ENCODE measurements around the gene FCHSD2.
"Not testable (repeated sequence)": the region's sequence is repeated elsewhere in the genome, so short reads cannot be mapped to it uniquely, and the experiment has no call there.

Gene FCHSD2

DNA sequence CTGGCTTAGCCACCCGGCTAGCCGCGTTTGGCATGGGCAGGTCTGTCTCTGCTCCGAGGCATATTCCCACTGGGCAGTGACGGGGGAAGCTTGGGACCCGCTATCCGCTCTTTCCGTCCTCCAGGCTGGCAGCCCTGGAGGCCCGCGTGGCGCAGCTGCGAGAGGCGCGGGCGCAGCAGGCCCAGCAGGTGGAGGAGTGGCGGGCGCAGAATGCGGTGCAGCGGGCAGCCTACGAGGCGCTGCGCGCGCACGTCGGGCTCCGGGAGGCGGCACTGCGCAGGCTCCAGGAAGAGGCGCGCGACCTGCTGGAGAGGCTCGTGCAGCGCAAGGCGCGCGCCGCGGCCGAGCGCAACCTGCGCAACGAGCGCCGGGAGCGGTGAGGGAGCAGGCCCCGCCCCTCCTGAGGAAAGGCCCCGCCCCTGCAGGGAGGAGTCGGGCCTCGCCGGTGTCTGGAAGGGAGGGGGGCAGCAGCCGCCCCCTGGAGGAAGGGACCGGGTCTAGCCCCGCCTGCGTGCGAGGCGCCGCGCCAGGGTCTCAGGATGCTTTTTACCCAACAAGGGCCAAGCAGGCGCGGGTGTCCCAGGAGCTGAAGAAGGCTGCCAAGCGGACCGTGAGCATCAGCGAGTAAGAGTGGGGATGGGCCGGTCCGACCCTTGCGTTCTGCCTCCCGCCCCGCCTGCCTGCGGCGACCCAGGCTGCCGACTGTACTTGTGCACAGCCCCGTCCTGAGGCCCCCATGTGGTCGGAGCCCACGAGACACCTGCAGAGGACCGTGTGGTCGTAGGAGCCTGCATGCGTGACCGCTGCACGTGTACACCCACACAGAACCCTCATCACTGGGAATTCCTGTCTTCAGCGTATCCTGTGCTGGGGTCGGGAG, 320.0 kb downstream of the FCHSD2 start:
- DNase-seq (ENCODE audit: low read depth in 2 of 2) = peak; percentile 61 to 81

DNA sequence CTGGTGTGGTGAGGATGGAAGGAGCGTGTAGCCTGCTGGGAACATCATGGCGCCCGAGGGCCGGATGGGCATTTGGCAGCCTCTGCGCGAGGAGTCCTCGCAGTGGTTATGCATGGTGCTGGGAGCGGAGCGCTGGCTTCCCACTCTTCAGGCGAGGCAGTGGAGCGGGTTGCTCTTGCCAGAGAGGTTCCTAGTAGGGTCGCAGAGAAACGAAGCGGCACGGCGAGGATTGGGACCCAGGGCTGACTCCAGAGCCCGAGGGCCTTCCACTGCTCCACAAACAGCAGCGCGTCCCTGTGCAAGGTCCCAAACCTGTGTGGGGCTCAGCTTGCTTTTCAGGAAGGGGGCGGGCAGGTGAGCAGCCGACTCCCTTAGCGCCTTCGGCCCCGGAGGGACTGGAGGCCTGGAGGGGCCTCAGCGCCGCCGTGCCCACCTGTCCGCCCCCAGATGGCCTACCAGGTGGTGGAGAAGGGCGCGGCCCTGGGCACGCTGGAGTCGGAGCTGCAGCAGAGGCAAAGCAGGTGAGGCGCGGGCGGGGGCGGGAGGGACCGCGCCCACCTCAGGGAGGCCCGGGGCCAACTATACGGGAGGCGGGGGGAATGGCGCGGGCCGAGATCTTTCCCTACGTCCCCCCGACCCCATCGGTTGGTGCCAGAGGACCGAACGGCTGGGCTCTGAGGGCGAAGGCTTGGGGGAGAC, 320.7 kb downstream of the FCHSD2 start:
- DNase-seq (ENCODE audit: low read depth in 2 of 2) = no peak

DNA sequence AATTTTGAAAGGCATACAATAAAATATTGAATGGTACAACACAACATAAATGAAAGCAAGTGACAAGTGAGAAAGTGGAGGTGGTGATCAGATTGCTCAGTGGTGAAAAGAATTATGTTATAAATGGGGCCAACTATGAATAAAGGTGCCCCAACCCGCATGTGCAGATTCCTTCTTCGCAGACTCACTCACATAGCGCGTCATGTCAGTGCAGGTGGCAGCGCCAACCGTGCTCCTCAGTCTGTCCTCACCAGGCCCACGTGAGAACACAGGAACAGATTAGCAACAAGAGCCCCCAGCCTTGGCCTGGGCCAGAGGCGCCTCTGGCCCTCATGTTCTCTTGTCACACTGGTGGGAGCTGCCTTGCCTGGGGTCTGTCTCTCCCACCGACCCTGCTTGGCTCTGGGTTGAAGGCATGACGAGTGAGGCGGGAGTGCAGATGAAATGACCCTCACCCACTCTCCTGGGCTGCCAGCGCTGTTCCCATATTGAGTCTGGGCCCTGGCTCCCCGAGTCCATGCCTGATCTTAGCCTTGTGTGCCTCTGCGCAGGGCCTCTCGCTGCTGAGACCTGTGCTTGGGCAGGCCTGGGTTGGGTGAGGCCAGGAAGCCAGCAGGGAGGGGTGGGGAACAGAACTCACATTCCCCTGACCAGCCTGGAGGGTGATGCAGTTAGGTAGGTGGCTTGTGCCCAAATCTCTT, 321.5 kb downstream of the FCHSD2 start:
- DNase-seq (ENCODE audit: low read depth in 2 of 2) = no peak

DNA sequence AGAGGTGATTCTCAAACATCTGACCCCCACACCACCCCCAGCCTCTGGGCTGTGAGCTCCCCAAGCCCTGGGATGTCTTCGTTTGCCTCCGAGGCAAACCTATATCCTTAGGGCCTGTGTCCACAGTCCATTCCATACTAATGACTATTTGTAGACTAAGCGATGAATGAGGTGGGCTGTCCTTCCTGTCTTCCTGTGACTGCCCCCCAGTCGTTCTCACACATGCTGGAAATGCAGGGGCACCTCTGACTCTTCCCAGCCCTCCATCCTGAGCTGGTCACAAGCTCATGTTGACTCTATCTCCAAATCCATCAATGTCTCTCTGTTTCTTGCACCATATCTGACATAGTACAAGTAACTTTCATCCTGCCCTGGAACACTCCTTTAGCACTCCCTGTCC, 323.1 kb downstream of the FCHSD2 start:
- DNase-seq (ENCODE audit: low read depth in 2 of 2) = no peak

DNA sequence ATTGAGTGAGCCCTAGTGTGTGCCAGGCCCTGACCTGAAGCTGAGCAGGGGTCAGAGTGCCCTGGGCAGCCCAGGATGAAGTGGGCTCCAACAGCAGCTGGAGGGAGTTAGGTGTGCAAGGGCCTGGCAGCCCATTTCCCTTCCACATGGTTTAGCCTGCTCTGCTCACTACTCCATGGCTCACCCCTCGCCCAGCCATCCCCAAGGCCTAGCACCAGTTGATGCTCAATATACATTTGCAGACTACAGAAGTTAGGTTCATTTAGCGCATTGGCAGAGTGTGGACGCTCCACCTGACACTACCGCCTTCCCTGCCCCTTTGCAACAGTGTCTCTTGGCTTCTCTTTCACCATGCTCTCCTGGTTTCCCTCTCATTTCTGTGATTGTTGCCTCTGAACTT, 324.2 kb downstream of the FCHSD2 start:
- DNase-seq (ENCODE audit: low read depth in 2 of 2) = no peak

DNA sequence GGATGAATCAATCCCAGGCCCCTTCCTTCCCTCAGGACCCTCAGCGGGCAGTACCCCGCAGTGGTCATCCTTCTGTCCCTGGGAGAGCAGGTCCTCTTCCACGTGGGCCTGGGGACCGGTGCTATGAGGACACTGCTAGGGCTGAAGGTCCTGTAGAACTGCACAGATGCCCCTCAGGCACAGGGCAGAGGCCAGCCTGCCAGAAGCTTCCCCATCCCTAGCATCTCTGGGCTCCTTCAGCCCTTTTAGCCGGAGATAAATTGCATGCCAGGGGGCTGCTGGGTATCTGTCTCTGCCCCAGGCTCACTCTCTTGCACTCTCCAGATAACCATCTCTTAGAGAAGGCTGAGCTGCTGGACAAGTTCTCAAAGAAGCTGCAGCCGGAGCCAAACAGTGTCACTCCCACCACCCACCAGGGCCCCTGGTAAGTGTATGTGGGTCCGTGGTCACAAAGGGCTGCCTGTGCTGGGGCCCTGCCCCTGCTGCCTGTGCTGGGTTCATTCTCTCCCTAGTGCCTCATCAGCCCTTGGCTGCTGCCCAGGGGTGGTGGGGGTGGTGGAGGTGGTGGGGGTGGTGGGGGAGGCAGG, 325.6 kb downstream of the FCHSD2 start:
- DNase-seq (ENCODE audit: low read depth in 2 of 2) = no peak

DNA sequence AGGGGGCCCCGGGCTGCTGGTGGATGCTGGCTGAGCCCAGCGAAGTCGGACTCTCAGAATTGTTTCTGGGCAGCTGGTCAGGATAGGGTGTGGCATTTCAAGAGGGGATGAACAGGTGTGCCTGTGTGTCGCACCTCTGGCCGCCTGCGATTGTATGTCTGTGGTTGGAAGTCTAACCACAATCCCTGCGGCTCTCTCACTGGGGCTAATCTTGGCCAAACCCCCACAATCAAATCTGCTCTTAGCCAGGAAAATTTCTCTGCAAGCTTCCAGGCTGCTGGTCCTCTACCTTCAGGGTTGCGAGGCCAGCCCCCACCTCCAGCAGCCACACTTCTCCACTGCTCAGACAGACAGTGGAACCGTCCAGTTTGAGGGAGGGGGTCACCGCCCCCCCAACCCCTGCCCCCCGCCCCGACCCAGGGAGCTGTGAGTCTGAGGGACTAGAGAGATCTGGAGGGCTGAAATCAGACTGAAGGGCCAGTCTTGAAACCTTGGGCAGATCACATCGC, 327.0 kb downstream of the FCHSD2 start:
- no peak for DNase-seq (ENCODE audit: low read depth in 2 of 2)

DNA sequence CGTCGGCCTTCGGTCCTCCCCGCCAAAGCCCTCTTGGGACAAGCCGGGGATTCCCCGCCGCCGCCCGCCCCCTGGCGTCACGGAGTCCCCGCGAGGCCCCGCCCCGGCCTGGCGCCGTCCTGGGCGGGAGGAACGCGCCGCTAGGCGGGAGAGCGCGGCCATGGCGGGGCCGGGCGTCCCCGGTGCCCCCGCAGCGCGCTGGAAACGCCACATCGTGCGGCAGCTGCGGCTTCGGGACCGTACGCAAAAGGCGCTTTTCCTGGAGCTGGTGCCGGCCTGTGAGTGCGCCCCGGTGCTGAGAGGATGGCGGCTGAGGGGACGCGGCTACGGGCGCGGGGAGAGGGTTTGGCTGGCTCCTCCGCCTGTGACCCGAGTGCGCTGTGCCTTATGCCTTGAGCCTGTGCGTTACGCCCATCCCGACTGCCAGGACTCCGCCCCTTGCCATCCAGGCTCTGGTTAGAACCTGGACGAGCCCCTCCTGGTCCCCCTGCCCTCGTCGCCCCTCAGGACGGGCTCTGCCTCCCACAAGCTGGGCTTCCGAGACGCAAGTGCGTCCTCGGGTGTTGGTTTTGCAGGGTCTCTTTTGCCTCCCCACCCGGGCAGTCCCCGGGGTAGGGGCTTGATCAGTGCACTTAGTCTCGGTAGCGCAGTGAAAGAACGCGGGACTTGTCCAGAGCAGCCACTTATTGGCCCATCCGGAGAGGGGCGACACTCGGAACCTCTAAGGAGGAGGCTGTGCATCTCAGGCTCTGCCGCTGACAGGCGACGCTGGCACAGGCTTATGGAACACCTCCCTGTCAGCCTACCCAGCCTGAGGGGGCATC, 327.6 kb downstream of the FCHSD2 start, which contains the start of gene ATG16L2:
ATG16L2 (plus strand) TSS at position 126 of the 824 bp plus-strand sequence; CDS start at position 161, 35 bp downstream.
- peak; percentile 86 to 91 for DNase-seq (ENCODE audit: low read depth in 2 of 2)

DNA sequence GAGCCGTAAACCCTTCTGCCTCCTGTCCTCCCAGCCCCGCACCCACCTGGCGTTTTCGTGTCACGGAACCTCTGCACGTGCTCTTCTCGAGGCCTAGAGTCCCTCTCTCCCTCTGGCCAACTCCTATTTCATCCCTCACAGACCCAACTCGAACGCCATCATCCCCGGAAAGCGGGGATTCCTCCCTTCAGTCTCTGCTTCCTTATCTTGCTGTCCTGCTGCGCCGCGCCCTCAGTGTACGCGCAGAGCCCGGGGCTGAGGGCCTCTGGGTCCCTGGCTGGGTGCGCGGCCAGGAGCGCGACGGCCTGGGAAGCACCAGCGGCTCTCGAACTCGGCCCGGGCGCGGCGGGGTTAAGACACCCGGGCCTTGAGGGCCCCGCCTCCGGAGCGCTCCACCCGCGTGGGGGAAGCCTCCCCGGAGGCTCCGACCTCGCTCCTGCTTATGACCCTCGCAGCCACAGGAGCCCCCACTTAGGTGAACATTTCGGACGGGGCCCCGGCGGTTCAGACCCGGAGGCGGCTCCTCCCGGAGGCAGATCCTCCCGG, 328.3 kb downstream of the FCHSD2 start:
- peak; percentile 74 to 83 for DNase-seq (ENCODE audit: low read depth in 2 of 2)

DNA sequence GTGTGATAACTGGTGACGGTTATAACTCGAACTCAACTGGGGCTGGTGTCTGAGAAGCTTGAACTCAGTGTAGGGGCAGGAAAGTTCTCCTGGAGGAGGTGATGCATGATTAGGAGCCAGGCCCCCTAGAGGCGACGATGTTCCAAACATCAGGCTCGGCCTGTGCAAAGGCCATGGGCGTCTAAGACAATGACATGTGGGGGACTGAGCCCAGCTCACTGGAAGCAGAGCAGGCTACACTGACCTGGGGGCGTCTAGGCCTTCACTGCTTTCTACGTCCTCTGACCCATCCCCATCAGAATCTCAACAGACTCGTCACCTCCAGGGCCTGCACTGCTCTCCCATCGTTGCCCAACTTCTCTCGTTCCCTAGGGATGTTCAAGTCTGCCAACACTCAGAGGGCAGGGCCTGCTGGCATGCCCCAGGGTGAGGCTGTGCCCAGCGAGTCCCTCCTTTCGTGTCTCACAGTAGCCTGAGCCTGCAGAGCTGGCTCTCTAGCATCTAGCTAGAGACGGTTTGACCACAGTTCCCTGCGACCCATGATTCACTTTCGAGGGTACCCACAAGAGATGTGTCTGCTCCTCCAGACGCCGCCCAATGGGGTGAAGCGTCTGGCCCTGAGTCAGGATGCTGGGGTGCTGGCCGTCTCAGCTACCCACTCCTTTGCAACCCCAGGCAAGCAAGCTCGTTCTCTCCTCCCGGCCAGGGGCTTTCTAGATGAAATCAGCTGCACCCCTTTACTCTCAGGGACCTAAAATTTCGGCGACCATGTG, 329.0 kb downstream of the FCHSD2 start:
- DNase-seq (ENCODE audit: low read depth in 2 of 2) = peak; percentile 65 to 75

DNA sequence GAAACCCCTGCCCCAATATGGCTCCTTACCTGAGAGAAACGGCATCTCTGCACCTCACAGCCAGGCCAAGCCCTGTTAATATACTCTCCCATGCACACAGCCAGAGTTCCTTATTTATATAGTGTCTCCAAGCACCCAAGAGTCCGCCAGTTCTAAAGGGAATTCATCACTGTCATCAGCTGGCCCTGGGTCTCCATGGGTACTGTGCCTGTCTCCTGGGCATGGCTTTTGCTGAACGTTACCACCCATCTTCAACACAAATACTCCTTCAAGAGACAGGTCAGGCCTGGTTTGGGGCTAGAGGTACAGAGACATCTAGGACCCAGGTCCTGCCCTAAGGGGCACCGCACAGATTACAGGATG, 329.5 kb downstream of the FCHSD2 start:
- DNase-seq (ENCODE audit: low read depth in 2 of 2) = no peak

DNA sequence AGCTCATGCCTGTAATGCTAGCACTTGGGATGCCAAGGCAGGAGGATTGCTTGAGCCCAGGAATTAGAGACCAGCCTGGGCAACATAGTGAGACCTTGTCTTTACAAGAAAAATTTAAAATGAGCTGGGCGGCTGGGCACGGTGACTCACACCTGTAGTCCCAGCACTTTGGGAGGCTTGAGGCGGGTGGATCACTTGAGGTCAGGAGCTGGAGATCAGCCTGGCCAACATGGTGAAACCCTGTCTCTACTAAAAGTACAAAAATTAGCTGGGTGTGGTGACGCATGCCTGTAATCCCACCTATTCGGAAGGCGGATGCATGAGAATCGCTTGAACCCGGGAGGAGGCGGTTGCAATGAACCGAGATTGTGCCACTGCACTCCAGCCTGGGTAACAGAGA, 330.4 kb downstream of the FCHSD2 start:
- DNase-seq (ENCODE audit: low read depth in 2 of 2) = not testable (repeated sequence)

DNA sequence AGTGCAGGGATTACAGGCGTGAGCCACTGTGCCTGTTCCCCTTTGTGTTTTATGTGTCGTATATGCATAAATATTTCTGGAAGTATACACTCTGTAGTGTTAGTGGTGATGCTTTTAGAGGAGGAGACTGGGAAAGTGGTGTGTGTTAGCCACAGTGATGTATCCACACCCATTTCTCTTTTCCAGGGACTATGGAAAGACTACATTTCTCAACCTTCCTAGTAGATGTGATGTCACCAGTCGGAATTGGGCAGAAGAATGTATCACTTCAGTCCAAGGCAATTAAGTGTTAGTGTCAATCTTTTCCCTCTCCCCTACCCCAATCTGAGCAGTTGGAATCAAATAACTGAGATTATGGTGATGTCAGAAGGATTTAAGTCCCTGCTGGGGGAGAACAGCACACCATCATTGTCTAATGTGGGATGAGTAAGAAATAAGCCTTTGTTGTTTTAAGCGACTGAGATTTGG, 333.8 kb downstream of the FCHSD2 start:
- DNase-seq (ENCODE audit: low read depth in 2 of 2) = no peak

DNA sequence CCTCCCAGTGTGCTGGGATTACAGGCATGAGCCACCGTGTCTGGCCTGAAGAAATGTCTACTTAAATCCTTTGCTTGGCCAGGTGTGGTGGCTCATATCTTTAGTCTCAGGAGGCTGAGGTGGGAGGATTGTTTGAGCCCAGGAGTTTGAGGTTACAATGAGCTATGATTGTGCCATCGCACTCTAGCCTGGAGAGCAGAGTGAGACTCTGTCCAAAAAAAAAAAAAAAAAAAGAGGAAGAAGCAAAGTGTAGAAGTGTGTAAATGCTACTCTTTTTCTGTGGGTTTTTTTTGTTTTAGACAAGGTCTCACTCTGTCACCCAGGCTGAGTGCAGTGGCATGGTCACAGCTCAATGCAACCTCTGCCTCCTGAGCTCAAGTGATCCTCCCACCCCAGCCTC, 334.3 kb downstream of the FCHSD2 start:
- no peak for DNase-seq (ENCODE audit: low read depth in 2 of 2)

DNA sequence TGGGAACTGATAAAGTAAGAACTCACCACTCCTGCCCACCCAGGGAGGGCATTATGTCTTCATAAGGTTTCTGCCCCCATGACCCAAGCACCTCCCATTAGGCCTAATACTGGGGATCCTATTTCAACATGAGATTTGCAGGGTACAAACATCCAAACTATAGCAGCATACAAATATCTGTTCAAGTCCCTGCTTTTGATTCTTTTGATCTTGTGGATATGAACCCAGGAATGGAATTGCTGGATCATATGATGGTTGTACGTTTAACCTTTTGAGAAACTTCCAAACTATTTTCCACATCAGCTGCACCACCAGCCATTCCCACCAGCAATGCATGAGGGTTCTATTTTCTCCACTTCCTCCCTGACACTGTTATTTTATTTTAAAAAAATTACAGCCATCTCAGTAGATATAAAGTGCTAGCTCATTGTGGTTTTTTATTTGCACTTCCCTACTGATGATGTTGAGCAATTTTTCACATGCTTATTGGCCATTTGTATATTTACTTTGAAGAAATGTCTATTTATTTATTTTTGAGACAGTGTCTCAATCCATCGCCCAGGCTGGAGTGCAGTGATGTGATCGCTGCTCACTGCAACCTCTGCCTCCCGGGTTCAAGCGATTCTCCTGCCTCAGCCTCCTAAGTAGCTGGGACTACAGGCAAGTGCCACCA, 335.0 kb downstream of the FCHSD2 start:
- DNase-seq (ENCODE audit: low read depth in 2 of 2) = no peak

DNA sequence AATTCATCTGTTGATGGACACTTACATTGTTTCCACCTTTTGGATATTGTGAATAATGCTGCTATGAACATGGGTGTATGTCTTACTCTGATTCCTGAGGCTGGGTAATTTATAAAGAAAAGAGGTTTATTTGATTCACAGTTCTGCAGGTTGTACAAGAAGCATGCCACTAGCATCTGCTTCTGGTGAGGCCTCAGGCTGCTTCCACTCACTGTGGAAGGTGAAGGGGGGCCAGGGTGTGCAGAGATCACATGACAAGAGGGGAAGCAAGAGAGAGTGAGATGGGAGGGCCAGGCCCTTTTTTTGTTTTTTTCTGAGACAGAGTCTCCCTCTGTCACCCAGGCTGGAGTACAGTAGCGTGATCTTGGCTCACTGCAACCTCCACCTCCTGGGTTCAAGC, 335.7 kb downstream of the FCHSD2 start:
- DNase-seq (ENCODE audit: low read depth in 2 of 2) = not testable (repeated sequence)

DNA sequence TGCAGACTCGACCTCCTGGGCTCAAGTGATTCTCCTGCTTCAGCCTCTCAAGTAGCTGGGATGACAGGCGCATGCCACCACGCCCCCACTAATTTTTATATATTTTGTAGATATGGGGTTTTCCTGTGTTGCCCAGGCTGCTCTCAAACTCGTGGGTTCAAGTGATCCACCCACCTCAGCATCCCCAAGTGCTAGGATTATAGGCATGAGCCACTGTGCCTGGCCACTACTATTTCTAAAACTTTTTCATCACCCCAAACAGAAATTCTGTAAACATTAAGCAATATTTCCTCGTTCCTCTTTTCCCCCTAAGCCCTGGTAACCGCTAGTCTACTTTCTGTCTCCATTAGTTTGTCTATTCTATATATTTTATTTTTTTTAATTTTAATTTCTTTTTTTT, 336.9 kb downstream of the FCHSD2 start:
- no peak for DNase-seq (ENCODE audit: low read depth in 2 of 2)

DNA sequence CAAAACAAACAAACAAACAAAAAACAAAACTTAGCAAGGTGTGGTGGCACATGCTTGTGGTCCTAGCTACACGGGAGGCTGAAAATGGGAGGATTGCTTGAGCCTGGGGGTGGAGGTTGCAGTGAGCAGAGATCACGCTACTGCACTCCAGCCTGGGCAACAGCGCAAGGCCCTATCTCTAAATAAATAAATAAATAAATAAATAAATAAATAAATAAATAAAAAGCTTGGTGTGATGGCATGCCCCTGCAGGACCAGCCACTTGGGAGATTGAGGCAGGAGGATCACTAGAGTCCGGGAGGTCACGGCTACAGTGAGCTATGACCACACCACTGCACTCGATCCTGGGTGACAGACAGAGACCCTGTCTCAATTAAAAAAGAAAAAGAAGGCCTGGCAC, 339.3 kb downstream of the FCHSD2 start:
- no peak for DNase-seq (ENCODE audit: low read depth in 2 of 2)

DNA sequence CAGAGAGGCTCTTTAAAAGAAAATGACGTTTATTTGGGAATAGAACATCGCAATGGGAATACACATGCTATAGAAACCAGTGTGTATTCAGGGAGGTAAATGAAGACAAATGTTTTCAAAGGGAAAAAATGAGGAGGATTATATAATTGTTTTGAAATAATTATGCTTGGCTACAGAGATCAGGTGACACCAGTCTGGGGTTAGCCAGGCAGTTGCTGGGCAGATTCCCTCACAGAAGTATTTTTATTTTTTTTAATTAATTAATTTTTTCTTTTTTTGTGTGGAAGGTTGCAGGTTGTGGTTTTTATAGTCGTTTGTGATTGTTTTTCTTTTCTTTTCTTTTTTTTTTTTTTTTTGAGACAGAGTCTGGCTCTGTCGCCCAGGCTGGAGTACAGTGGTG, 342.7 kb downstream of the FCHSD2 start:
- DNase-seq (ENCODE audit: low read depth in 2 of 2) = no peak
